HS-27A (cell line): ENCODE results near the gene TMEM132A.

Experiments used
- DNase-seq: peaks from one replicate; pipeline ENCODE4 v3.0.0-alpha.2; 2012; ENCODE audit warnings: low read depth, missing footprints

The TMEM132A gene

DNA sequence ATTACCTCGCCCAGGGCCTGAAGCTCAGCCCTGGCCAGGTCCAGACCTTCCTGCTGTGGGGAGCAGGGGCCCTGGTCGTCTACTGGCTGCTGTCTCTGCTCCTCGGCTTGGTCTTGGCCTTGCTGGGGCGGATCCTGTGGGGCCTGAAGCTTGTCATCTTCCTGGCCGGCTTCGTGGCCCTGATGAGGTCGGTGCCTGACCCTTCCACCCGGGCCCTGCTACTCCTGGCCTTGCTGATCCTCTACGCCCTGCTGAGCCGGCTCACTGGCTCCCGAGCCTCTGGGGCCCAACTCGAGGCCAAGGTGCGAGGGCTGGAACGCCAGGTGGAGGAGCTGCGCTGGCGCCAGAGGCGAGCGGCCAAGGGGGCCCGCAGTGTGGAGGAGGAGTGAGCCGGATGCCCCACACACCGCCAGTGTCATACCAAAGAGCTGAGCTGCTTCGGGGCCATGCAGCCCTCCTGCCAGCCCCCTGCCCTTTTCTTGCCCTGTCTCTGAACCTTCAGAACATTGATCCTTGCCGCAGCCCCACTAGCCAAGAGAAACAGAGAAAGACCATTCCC is 2.4 kb upstream of the TMEM132A start:
- DNase-seq = no peak

DNA sequence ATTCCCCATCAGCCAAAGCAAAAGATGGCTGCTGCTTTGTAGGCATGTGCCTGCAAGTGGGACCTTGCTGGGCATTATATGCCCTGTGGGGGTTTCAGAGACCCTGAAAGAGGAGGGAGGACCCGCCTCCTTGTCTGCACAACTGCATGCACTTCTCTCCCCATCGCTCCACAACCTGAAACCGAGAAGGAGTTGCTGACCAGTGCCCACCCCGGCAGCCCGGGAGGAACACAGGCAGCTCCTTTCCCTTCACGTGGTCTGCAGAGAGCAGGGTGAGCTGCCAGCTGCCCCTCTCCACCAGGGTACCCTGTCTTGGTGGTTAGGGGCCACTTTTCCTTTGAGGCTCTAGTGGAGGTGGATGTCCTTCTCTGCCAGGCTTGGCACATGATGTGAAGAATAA is 1.4 kb upstream of the TMEM132A start:
- DNase-seq = no peak

DNA sequence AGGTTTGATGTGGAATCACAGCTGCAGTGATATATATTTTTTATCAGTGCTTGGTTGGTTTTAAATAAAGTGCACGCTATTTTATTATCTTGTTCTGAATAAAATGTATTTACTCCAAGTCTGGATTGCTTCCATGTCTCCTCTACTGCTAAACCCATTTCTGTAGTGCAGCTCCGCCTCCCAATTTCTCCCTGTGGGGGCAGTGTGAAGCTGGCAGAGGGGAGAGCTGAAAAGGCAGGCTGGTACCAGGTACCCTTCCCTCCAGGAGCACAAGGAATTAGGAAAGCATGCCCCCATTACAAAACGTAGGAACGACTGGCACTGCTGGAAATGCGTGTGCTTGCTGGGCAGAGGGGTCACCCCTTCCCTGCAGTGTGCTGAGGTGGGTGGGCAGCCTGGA is 934 bp upstream of the TMEM132A start:
- DNase-seq = no peak

DNA sequence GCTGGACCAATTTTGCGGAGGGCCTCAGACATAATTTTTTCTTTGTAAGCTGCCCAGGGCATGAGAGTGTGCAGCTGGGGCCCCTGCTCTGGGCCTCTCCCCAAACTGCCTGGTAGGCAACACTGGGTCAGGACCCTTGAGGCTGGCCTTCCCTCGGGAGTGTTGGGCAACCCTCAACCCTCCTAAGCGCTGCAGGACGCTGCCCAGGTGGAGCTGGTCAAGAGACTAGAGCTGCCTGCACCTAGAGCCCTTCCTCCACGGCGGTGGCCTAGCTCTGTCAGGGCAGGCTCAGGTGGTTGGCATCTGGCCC is 505 bp upstream of the TMEM132A start:
- no peak for DNase-seq

DNA sequence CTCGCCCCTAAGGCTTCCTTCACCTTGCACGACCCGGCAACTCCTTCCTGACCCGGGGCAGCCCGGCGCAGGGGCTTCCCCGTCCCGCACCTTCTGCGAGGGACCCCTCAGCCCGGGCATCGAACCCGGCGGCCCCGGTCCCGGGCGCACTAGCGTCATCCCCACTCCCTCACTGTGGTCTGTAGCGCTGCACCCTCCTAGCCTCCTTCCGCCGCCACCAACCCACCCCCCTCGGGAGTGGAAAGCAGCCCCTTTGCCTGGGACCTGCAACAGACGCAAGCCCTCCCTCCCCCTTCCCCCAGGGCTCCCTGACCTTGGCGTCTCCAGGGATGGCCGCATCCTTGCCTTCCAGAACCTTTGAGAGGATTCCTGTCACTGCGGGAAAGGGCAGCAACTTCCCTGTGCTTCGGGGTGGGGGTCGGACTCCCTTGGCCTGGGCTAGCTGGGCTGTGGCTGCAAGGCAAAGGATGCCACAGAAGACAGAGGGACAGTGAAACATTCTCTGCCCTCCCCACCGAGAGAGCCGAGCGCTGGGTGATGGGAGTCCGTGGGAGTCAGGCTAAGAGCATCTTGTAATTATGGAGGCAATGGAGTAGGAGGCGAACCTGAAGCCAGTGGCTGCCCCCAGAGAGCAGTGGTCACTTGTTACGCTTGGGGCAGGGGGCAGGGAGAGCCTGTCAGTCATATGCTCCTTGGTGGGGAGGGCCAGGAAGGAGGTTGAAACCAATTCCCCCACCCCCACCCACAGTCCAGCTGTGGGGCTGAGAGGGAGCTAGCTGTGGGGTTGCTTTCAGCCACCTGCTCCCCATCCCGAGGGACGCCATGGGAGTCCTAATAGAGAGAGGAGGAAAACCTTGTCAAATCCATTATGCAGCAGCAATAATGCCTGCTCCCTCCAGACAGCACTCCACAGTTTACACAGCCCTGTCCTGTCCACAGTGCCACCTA is 920 bp downstream of the TMEM132A start:
- DNase-seq = no peak

DNA sequence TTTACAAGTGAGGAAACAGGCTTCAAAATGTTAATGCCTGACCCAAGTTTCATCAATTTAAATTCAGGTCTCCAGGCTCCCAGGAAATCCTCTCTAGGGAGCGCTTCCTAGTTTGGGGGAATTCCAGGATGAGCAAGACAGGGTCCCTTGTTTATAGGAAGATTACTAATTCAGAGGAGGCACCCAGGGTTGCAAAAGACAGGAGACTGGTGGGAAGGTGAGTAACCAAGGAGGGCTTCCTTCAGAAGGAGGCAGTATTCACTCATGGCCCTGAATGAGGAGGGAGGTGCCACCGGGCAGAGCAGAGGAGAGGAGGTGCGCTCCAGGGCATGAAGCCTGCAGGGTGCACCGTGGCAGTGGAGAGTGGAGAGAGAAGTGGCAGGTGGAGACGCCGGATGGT is 1.6 kb downstream of the TMEM132A start:
- no peak for DNase-seq

DNA sequence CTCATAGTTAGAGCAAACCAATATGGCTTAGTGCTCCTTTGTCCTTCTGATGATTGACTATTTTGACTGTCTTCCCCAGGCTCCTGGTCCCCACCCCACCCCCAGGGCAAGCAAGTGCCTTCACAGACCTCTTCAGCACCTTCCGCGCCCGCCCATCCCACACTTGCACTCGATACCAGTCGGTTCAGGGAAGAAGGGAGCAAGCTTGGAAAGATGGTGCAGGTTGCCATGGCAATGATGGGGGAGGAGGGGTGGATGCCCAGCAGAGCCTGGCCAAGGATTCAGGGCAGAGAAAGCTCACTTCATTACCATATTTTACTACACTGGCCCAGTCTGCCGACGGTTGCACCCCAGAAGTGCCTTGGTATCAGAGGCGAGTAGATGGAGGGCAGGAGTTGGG is 2.2 kb downstream of the TMEM132A start:
- DNase-seq = no peak

DNA sequence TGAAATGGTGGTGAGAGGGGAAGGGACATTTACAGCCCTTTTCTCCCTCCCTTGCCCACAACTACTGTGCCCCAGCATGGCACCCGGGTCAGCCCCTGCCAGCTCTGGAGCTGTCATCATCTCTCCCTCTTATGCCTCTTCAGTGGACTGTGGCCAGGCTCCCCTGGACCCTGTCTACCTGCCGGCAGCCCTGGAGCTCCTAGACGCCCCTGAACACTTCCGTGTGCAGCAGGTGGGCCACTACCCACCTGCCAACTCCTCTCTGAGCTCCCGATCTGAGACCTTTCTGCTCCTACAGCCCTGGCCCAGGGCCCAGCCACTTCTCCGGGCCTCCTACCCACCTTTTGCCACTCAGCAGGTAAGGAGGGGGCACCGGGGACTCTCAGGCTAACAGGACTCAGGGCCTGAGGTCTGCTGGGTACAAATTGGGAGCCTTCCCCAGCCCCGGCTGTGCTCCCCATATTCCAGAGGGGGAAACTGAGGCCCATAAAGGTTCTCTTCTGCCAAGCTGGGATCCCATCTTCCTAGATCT is 2.9 kb downstream of the TMEM132A start:
- no peak for DNase-seq

DNA sequence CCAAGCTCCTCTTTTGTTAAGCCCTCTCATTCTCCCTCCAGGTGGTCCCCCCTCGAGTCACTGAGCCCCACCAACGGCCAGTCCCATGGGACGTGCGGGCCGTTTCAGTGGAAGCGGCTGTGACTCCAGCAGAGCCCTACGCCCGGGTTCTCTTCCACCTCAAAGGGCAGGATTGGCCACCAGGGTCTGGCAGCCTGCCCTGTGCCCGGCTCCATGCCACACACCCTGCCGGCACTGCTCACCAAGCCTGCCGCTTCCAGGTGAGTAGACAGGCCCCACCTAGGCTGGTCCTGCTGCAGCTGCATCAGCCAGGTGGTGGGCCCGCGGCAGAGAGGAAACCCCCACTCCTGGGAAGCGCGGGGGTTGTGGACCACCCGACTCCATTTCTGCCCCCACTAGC is 3.3 kb downstream of the TMEM132A start:
- DNase-seq = no peak

DNA sequence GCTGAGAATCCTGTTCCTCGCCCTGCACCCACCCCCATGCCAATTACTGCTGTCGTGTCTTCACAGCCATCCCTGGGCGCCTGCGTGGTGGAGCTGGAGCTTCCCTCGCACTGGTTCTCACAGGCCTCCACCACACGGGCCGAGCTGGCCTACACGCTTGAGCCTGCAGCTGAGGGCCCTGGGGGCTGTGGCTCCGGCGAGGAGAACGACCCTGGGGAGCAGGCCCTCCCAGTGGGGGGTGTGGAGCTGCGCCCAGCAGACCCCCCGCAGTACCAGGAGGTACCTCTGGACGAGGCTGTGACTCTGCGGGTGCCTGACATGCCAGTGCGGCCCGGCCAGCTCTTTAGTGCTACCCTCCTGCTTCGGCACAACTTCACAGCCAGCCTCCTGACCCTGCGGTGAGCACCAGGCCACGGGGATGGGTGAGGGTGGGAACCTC is 4.3 kb downstream of the TMEM132A start:
- DNase-seq = no peak

DNA sequence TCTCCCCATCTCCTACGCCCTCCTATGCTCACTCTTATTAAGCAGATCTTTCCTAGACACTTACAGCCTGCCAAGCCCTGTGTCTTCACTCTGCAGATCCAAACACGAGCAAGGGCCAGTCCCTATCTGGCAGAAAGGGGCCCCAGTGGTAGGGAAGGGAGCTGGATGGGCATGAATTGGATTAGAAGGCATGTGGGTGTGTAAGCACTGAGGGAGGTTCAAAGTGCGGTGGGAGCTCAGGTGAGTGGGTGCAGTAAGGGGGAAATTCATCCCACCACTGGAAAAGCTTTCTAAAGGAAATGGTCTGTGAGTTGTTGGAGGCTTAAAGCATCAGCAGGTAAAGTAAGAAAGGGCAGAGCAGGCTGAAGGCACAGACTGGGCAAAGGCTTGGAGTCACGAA is 5.5 kb downstream of the TMEM132A start:
- no peak for DNase-seq

DNA sequence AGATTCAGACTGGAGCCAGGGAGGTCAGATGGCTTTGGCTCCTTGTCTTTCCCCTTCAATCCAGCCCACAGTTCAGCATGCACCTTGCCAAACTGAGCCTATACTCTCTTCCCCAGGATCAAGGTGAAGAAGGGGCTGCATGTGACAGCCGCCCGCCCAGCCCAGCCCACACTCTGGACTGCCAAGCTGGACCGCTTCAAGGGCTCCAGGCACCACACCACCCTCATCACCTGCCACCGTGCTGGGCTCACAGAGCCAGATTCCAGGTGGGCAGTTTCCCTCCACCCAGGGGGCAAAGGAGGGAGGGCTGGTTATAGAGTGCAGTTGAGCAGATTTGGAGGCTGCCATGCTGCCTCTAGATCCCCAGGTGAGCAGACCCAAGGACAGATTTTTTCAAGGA is 6.1 kb downstream of the TMEM132A start:
- no peak for DNase-seq

DNA sequence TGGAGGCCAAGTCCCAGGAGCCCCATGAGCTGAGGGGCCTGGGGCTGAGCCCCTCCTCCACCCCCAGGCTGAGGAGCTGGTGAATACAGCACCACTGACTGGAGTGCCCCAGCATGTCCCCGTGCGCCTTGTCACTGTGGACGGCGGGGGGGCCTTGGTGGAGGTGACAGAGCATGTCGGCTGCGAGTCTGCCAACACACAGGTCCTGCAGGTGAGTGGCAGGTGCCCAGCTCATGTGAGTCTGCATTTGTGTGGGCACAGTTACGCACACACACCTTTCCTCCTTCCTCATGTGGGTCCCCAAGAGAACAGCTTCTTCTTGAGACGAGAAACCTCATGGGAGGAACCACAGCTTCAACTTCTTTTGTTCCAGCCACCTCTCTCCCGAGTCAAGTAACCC is 7.7 kb downstream of the TMEM132A start:
- DNase-seq = no peak

DNA sequence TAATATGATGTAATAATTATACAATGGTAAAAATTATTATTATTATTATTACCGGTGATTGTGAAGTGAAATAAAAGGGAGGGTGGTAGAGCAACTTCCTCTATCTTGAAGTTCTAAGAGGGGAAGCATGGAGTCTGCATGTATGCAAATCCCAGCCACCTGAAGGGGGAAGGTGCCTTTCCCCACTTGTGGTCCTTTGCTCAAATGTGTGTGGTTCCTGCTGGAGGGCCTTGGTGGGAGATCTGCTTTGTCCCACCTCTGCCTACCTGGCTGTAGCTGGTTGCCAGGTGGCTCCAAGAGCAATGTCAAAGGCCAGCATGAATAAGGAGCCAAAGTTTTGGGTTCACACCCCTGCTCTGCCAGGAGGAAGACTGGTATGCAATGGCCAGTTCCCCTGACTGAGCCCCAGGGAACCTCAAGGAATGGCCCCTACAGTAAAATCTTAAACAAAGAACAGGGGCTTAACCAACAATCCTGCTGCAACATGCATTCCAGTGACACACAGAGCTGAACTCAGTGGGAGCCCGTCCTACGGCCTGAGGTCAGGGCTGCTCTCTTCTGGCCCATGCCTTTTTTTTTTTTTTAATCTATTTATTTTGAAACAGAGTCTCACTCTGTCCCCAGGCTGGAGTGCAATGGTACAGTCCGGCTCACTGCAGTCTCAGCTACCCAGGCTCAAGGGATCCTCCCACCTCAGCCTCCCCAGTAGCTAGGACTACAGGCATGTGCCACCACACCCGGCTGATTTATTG is 8.5 kb downstream of the TMEM132A start:
- no peak for DNase-seq

DNA sequence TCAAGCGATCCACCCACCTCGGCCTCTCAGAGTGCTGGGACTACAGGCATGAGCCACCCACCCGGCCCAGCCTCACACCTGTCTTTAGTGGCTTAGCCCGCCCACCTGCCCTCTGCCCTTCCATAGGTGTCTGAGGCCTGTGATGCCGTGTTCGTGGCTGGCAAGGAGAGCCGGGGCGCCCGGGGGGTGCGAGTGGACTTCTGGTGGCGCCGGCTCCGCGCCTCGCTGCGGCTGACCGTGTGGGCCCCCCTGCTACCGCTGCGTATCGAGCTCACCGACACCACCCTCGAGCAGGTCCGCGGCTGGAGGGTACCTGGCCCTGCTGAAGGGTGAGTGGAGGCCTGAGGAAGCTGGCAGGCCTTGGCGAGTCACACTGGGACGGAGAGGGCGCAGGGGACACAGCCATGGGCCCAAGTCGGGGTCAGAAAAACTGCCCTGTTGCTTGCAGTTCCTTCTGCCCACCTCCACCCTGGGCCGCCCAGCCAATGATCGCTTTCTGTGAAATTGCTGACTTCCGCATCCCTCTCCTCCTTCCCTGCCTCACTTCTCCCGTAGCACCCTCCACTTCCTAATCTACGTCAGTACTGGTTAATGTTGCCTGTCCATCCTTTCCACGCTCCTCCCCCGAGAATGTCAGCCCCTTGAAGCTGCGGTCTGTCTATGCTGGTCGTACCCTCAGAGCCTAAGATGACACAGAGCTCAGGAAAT is 9.3 kb downstream of the TMEM132A start:
- no peak for DNase-seq

DNA sequence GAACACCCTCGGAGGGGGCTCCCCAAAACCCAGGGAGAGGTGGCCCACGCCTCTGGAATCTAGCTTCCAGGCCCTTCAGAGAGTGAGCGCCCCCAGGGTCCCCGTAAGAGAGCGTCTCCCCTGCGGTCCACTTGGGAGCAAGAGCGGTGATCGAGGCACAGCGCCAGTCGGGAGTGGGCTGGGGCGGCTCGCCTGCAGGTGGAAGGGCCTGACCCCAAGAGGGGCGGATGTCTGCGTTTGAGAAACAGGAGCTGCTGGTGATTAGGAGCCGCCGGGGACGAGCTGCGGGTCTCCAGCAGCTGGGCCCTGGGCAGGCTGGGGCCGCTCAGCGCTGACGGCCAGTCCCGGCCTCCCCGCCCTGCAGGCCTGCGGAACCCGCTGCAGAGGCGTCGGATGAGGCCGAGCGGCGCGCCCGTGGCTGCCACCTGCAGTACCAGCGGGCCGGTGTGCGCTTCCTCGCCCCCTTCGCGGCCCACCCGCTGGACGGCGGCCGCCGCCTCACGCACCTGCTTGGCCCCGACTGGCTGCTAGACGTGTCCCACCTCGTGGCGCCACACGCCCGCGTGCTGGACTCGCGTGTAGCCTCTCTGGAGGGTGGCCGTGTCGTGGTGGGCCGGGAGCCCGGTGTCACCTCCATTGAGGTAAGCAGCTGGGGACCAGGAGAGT is 10.0 kb downstream of the TMEM132A start:
- DNase-seq = no peak

DNA sequence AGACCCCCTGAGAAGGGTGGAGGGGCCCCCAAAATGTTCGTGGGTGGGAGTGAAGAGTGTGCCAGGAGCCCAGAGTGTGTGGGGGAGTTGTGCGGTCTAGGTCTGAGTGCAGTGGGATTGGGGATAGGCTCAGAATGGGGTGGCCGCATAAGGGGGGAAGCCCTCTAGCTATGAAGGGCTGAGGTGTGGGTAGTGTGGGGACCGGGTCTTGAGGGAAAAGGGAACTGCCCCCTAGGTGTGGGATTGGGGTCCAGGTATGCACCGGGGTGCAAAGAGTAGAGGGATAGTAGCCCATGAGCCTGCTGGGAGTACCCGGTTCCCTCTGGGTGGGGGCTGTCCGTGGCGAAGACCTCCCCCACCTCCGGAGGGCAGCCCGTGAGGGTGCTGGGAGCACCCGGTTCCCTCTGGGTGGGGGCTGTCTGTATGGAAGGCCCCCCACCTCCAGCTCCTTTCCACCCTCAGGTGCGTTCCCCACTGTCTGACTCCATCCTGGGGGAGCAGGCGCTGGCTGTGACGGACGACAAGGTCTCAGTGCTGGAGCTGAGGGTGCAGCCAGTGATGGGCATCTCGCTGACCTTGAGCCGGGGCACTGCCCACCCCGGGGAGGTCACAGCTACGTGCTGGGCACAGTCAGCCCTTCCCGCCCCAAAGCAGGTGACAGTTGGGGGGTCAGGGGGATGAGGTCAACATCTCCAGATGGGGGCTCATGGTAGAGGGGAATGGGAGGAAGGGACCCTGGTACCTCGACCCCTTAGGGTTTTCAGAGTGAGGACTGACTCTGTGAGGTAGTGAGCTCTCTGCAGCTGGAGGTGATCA is 10.7 kb downstream of the TMEM132A start:
- no peak for DNase-seq

DNA sequence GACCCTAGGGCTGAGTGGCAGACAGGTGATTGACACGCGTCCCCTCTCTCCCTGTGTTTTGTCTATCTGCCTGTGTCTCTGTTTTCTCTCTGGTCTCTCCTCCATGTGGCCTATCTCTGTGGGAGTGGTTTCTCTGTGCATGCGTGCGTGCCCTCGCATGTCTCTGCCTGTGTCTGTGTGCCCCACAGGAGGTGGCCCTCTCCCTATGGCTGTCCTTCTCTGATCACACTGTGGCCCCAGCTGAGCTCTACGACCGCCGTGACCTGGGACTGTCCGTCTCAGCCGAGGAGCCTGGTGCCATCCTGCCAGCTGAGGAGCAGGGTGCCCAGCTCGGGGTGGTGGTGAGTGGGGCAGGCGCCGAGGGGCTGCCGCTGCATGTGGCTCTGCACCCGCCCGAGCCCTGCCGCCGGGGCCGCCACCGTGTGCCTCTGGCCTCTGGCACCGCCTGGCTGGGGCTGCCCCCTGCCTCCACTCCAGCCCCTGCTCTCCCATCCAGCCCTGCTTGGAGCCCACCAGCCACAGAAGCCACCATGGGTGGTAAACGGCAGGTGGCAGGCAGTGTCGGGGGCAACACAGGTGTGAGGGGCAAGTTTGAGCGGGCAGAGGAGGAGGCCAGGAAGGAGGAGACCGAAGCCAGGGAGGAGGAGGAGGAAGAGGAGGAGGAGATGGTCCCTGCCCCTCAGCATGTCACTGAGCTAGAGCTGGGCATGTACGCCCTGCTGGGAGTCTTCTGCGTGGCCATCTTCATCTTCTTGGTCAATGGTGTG is 11.6 kb downstream of the TMEM132A start:
- DNase-seq = no peak

DNA sequence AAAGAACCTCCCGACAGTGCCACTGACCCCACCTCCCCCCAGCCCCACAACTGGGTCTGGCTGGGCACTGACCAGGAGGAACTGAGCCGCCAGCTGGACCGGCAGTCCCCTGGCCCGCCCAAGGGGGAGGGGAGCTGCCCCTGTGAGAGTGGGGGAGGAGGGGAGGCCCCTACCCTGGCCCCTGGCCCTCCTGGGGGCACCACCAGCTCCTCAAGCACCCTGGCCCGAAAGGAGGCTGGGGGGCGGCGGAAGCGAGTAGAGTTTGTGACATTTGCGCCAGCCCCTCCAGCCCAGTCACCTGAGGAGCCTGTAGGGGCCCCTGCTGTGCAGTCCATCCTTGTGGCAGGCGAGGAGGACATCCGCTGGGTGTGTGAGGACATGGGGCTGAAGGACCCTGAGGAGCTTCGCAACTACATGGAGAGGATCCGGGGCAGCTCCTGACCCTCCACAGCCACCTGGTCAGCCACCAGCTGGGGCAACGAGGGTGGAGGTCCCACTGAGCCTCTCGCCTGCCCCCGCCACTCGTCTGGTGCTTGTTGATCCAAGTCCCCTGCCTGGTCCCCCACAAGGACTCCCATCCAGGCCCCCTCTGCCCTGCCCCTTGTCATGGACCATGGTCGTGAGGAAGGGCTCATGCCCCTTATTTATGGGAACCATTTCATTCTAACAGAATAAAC is 12.3 kb downstream of the TMEM132A start:
- no peak for DNase-seq

DNA sequence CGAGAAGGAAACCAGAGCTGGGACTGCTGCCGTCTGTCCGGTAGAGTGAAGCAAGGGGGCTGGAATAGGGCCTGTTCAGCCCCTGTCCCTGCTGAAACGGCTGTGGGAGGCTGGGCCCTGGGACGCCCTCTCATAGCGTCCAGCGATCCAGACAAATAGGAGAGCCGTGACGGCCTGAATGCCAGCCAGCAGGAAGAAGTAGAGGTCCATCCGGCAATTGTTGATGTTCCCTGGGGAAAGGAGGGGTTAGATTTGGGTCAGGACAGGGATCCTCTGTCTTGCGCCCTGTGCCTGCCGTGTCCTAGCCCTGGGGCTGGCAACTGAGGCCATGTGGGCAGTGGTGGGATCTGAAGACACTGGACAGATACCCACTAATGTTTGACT is 12.9 kb downstream of the TMEM132A start:
- no peak for DNase-seq
